Amniotic stem cell (primary cell): Measurements from ENCODE around the gene AAR2.

Source experiments
- DNase-seq: peaks from one replicate; lab custom pipeline; 2025; lab: John Stamatoyannopoulos, UW

The AAR2 gene

DNA sequence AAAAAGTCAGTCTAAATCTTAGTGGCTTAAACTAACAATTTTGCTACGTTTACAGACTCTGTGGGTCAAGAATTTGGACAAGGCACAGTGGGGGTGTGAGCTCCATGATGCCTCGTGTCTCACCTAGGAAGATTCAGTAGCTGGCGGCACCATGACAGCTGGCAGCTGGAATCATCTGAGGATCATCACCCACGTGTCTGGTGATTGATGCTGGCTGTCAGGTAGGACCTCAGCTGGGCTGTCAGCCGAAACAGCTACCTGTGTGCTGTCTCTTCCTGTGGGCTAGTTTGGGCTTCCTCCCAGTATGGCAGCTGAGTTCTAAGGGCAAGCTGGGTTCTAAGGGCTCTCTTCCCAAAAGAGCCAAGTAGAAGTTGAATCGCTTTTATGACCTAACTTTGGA lies 43.5 kb downstream of the AAR2 start:
- no peak for DNase-seq

DNA sequence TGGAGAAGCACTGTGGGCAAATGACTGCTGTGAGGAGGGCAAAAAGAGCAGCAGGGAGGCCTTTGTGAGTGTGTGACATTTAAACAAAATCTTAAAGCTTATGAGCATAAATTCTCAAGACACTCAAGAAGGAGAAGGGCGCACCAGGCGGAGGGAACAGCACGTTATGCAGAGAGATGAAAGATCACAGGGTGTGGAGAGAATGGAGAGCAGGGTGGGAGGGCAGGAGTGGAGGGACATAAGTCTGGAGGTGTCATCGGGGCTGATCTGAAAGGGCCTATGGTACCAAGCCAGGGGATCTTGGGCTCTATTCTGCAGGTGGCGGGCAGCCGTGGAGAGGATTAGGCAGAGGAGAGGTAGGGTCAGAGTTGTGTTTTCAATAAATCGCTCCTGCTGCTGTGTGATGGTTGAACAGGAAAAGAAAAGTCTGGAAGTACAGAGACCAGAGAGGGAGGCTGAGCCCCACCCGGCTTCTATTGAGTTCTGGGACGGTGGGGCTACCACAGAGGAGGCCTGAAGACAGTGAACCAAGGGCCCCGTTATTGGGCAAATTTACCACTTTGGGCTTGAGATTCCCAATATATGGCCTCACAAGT lies 45.6 kb downstream of the AAR2 start:
- DNase-seq: no peak

DNA sequence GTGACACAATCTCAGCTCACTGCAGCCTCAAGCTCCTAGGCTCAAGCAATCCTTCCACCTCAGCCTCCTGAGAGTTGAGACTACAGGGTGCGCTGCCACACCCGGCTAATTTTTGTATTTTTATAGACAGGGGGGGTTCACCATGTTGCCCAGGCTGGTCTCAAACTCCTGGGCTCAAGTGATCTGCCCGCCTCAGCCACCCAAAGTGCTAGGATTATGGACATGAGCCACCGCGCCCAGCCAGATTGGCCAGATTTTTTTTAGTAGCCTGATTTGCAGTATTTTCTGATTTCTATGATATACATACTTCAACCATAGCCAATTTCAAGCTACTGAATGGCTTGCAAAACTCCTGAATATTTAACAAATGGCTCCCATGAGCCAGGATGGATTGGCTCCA lies 48.5 kb downstream of the AAR2 start:
- no peak for DNase-seq

DNA sequence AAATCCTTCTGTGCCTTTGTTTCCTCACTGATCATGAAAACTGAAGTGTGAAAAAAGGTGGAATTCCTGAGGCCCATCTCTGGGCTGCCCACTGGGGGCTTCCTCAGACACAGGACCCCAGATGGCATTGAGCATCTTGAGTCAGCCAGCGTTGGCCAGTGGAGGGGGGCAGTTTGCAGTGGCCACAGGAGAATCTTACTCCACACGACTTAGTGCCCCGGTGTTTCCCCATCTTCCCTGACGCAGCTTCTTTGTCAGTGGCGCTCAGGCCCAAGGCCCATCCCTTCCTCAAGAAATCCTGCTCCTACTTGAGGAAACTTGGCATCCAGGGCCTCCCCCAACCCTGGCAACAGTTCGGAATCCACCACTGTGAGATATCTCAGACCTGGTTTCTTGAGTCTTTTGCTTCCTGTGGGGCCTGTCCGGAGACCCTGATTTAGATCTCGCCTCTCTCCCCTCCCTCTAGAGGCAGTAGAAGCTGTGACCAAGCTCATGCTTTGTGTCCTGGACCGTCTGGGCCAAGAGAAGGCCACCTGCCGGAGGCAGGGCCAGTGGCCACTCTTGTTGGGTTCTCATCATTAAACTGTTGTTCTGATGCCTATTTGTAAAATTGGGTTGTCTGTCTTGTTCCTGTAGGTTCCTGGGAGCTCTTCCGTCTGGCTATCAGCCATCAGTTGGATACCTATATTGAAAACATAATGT lies 49.6 kb downstream of the AAR2 start:
- no peak for DNase-seq

DNA sequence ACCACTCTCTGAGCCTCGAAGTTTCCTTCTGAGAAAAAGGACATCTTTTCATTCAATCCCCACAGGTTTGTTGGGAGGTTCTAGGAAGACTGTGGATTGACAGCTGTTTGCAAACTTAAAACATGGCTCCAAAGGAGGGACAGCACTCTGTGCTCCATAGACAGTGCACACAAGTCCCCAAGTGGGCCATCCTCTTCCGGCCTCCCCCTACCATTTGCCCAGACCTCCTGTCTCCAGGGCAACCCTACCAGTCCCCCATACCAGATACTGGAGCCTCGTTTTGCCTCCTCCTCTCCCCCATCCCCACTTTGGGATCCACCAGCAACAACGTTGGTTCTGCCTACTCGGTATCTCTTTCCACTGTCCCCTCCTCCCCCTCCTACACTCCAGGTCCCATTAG lies 61.4 kb downstream of the AAR2 start:
- no peak for DNase-seq

DNA sequence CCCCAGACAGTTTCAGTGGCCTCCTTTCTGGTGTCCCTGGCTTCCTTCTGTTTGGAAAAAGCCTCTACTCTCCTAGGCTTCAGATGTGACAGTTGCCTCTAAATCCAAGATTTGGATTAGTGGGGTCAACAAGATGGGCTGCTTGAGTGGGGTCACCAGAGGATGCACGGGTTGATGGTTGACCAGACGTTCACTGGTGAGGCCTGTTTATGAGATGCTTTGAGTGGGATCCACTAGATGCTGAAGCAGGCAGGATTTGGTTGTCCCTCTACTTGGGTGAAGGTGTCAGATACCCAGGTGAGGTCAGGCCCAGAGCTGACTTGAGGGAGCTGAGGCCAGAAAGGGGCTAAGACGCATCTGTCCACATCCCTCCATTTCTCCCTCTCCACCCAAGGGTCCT lies 61.8 kb downstream of the AAR2 start:
- no peak for DNase-seq

DNA sequence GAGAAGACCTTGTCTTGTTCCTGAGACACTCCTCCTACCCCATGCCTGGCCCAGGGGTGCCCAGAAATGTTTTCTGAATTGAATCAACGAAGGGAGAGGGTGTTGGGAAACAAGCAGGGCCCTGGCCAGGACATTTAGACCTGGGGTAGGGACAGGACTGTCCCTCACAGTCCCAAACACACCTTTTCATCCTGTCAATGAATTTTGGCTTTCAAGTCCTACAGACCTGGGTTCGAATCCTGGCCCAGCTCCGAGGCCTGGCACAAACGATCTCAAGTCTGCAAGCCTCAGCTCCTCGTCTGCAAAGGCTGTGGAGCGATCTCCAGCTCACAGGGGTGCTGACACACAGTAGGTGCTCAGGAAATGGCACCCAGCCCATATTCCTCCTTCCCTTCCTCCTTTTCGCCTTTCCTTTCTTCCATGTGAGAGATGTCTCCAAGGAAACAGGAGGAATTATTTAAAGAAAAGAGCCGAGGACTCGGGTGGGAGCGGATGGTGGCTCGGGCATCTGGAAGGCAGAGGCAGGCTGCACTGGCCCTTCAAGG lies 62.6 kb downstream of the AAR2 start:
- DNase-seq: no peak

DNA sequence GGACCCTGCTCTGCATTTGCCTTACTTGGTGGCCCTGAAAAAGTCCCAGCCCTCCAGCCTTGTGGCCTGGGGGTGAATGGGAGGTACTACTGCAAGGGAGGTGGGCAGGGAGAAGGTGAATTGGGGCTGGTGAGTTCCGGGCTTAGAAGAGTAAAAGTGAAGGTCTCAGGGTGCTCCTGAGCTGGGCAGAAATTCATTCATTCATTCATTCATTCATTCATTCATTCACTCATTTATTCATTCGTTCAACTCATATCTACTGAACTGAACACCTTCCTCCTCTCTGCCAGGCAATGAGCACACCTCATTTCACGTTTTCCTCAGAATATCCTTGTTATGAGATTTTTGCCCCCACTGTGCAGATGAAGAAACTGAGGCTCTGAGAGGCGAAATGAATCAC lies 63.2 kb downstream of the AAR2 start:
- no peak for DNase-seq

DNA sequence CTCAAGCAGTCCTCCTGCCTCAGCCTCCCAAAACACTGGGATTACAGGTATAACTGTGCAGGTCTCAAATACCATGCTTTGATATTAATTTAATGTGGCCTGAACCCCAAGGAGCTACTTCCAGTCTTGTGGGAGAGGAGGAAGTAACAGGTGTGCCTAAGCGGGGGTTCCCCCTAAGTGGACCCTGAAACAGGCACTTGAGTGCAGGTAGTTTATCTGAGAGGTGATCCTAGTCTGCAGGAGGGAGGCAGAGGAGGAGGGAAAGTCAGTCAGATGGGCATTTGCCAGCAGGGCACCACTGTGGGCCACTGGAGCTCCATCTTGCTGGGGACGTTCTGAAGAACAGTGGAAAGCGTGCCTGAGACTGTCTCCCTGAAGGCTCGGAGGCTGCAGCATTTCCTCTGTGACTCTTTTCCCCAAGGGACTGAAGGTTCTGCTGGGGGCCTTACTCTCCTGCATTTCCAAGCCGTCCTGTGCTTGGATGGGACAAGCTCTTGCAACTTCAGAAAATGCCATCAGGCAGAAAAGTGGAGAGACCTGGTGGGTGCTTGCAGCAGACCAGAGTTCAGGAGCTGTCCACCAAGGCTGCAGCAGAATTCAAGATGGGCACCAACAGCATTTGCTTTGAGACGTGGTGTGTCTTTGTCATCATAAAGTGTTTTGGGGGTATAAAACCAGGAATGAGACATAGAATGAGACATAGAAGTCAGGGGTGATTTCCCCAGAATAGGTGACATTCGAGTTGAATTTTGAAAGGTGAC lies 65.3 kb downstream of the AAR2 start:
- no peak for DNase-seq

DNA sequence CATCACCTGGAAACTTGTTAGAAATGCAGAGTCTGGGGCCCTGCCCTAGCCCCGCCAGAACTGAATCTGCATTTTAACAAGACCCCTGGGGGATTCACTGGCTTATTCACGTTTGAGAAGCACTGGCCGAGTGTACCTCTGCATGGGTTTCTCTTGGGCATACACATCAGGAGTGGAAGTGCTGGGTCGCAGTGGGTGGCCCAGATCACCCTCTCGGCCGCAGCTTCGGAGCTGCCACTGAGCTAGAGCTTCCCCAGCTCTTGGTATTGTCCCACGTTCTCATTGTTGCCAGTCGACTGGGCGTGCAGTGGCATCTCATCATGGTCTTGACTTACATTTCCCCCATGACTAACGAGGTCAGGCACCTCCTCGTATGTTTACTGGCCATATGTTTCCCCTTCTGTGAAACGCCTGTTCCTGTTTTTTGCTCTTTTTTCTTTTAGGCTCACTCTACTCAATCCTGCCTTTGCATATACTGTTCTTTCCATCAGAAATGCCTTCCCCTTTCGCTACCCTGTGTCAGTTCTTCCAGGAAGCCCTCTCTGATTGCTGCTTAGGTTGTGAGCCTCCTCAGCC lies 66.8 kb downstream of the AAR2 start:
- no peak for DNase-seq

DNA sequence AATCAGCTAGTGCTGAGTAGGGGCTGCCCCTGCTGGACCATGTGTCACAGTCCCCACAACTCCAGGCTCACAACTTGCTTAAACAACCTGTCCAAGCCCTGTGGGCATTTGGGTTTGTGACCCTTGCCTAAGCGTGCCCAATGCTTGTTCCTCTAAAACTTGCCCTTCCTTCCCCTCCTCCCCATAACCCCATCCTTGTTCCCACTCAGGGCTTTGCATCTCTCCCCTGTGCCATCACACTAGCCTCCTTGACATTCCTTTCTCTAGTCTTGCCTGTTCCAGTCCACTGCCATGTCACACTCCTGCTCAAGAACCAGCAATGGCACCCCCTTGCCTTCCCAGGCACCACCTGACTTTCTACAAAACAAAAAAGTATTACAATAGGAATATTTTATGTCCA lies 67.6 kb downstream of the AAR2 start:
- no peak for DNase-seq

DNA sequence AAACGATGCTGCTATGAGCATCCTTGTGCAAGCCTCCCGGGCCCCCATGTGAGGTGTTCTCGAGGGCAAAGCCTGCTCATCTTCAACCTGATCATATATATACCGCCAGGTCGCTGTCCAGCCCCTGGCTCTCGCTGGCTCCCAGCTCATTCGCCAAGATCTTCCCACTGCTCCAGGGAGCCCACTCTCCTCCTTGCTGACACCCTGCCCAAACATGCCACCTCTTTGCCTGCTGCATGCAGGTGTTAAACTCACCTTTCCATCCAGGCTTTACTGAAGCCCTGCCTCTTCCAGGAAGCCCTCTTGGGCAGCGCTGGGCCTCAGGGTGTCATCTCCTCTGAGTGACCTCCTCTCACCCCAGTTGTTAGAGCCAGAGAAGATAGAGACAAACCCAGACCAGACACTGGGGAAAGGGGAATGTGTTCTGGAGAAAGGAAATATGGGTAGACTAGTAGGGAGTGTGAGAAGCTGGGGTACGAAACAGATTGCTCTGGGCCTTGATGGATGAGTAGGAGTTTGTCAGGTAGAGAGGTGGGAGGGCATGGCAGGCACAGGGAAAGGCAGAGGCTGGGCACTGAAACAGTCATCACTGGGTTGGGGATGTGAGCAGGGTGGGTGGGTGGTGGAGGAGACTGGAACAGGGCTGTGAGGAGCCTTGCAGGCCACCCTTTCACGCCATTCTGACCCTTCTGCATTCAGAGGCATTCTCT lies 68.7 kb downstream of the AAR2 start:
- no peak for DNase-seq

DNA sequence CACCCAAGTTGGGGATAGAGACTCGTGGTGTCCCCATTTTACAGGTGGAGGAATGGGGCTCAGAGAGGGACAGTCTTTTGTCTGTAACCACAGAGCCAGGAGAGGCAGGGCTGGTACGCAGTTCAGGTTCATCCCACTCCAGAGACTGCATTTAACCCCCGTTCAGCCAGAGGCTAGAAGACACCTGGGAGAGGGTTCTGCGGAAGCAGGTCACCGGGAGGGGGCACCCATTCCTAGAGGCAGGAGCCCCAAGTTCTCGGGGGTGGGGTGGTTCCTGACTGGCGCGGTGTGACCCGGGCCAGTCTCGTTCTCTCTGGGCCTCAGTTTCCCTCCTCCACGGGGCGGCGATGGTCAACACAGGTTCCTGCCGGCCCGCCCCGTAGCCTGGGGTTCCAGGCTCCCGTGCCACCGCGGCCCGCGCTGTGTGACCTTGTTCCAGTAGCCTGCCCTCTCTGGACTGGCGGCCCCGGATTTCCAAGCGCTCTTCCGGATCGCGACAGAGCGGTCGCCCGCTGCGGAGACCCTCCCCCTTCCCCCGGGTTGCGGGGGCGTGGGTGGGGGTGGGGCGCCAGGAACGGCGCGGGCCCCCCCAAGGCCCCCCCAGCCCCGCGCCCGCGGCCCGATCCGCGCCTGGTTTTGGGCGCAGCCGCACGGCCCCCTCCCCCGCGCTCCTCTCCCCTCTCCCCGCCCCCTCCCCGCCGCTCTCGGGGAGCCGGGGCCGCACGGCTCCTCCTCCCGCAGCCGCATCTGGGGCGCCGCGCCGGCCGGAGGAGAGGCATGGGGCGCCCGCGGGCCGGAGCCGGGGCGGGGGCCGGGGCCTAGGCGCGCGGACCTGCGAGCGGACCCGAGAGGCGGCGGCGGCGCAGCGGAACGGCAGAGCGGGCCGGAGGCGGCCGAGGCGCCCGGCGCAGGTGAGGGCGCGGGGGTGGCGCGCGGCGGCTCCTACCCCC lies 69.6 kb downstream of the AAR2 start, which contains the start of gene DLGAP4:
DLGAP4 (plus strand) TSS at position 738 of the 950 bp plus-strand sequence. CDS start 125,379 bp downstream, outside the sequence.
- DNase-seq: no peak
